ENCODE data around the gene MAML3.

The MAML3 gene

DNA sequence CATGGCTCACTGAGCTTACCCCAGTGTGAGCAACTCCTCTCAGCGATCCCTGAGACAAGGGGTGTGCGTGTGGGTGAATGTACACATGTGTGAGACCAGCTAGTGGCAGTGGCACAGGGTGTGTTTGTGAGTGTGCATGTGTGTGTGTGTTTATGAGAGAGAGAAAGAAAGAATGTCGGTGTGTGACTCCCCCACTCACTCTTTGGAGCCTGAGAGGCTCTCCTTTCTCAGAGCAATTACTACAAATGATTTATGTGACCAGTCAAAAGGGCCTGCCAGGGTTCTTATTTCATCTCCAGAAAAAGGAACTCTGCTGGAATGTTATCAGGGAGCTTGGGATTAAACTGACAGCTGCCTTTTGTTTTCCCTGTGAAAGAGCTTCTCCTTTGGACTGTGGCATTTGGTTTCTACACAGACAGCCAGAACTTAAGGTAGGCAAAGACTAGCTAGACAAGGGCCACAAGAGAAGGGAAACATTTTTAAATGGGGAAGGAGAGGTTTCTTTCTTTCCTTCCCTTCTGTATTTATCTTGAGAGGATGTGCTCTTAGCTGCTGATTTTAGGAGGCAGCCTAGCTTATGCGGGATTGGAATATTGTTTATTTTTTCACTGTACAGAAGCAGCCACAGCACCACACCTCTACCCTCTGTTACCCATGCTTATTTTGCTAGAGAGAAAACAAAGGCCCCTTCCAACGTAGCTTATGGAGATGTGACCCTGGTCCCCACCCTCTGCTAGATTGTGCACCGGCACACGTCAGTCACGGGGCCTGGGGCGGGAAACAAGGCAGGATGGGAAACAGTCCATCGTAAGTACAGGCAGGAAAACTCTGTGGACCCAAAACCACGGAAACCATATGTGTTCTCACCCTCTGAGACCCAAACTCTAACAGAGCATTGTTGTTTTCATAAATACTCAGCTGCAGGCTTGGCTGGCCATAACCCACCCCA, 344.9 kb downstream of the MAML3 start:
- DNase-seq (ENCODE audit: low read depth) = peak; percentile 86

DNA sequence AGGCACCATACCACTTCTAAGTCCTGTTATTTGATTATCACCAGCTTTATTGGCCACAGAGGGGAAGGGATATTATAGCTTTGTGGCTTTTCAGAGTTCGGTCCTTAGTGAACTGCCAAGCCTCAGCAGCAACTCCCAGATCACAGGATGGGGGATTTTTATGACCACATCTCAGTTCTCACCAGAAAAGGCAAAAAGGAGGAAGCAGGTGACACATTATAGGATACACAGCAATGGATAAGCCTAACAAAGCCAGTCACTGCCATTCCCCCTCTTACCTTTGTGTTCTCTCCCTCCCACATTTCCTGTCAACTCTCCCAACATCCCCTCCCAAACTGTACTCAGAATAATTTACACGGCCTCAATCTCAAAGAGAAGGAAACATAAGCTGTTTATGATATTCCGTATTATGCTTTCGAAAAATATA, 345.6 kb downstream of the MAML3 start:
- DNase-seq (ENCODE audit: low read depth) = no peak

DNA sequence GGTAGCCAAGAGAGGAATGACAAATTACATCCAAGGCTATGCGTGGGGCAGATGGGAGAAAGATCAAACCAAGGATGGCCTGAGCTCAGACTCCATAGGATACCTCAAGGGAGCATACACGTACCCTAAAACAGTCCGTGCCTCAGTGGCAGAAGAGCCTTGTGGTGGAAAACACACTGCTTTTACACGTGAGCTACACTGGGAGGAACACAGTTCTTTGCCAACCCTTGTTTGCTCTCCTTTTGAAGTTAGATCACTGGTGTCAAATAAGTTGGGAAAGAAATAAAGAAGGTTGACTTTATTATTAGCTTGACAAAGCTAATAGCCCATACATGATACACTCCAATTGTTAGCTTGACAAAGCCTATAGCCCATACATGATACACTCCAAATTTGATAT, 346.5 kb downstream of the MAML3 start:
- DNase-seq (ENCODE audit: low read depth) = no peak

DNA sequence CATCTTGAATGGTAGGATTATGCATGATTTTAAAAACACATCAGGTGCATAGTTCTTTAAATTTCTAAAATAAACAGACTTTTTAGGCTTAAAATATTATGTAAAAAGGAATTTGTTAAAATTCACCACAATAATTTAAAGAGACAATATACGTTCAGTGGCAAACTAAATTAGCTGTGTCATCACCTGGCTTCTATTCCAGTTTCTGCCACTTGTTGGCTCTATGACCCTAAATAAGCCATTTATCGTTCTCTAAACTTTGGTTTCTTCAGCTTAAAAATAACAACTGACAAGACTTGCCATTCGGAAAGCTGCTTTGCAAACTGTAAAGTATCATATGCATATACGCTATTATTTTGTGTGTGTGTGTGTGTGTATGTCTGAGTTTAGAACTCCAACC, 347.1 kb downstream of the MAML3 start:
- no peak for DNase-seq (ENCODE audit: low read depth)

DNA sequence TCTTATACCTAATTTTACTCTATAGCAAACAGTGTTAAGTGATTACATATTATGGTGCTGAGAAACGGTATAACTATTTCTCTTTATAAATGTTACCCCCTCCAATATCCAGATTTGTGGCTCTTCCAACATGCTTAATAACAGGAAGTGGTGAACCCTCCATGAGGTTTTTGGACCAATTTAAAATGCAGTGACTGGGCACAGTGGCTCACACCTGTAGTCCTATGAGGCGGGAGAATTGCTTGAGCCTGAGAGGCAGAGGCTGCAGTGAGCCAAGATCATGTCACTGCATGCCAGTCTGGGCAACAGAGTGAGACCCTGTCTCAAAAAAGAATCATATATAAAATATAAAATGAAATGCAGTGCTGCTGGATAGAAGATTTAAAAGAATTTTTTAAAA, 351.1 kb downstream of the MAML3 start:
- DNase-seq (ENCODE audit: low read depth) = no peak

DNA sequence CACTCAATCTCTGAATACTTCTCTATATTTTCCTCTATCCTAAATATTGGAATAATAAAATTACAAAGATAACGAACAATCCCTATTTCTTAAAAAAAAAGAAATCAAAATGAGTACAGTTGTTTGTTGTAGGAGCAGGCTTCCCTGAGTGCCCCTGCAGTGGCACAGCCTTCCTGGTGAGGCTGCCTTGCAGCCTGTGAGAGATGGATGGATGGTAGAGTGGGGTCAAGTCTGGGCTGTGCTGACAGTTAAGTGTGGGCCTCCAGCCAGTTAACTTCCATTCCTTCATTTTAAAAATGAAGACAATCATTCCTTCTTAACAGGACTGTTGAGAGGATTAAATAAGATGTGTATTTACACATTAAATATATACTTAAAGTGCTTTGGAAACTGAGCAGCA, 351.5 kb downstream of the MAML3 start:
- DNase-seq (ENCODE audit: low read depth) = no peak

DNA sequence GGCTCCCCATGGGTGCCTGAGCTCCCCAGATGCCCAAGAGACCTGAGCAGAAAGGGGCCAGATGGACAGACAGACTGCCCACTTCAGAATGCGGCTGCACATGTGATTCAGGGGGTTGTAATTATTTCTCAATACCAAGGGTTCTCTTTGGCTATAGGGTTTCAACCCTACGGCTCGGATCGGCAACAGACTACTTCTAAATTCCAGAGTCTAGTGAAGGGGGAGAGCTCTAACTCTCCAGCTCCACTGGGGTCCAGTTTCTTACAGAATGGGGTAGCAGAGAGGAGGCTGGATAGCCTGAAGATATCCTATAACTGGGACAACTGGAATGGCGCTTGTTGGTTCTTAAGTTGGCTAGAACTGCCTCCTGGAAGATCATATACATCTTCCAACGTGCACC, 352.1 kb downstream of the MAML3 start:
- DNase-seq (ENCODE audit: low read depth) = no peak

DNA sequence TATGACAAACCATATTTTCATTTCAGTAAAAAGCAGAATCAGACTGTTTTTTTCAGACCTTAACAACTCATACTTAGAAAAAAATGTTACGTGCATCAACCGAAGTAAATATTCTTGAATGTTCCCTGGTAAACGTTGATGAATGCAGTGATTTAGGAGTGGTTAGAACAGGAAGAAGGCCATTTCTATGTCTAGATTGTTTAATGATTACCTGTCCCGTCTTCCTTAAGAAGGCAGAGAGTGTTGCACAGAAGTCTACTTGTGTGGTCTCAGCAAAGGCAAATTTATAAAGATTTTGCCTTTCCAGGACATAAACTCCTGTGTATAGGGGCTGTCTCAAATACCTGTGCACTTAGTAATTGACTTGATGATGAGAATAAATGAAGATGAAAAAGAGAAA, 353.9 kb downstream of the MAML3 start:
- DNase-seq (ENCODE audit: low read depth) = peak; percentile 25

DNA sequence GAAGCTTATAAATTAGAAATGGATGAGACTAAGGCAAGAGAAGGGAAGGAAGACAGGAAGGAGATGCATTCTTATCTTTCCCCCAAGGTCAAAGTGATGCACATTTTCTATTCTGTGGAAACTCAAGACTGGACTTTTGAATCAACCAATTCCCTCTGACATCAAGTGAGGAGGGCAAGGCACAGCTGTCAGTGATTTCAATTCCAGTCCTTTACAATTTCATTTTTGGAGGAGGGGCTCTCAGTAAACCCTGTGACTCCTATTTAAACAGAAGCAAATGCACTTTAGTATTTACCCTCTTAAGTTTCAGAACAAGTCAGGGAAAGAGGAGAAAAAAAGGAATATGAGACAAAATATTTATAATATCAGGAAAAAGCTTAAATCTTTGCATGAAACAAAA, 354.4 kb downstream of the MAML3 start:
- no peak for DNase-seq (ENCODE audit: low read depth)

DNA sequence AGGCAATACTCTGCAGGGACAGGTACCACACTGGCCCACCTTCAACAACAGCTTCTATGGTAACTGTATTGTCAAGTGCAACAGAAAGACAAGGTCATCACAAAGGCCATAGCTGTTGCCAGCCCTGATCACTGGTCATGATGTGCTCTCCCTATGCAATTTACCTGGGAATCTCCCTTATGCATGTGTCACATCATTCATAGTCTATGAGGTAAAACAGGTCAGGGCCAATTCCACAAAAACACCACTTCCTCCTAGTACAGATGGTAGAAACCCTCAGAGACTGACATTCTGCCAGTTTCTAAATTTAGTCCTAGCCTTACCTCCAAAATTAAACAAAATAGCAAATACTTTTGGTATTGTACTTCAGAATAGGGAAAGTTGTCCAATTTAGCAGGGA, 355.5 kb downstream of the MAML3 start:
- DNase-seq (ENCODE audit: low read depth) = no peak

DNA sequence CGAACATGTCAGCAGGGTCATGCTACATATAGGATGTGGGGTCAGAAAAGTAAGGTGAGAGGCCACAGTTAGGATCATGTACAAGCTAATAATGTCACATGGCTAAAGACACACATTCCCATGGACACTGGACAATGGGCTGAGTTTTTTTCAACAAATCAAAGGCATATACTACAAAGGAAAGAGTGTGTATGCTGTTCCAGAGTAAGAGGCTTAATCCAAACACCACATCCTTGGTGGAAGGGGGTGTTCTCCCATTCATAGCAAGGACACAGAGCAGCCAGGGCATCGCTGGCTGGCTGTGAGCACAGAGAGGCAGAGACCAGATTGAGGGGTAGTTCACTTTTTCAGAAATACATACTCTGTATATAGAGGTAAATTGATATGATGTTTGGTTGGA, 356.7 kb downstream of the MAML3 start:
- DNase-seq (ENCODE audit: low read depth) = no peak

DNA sequence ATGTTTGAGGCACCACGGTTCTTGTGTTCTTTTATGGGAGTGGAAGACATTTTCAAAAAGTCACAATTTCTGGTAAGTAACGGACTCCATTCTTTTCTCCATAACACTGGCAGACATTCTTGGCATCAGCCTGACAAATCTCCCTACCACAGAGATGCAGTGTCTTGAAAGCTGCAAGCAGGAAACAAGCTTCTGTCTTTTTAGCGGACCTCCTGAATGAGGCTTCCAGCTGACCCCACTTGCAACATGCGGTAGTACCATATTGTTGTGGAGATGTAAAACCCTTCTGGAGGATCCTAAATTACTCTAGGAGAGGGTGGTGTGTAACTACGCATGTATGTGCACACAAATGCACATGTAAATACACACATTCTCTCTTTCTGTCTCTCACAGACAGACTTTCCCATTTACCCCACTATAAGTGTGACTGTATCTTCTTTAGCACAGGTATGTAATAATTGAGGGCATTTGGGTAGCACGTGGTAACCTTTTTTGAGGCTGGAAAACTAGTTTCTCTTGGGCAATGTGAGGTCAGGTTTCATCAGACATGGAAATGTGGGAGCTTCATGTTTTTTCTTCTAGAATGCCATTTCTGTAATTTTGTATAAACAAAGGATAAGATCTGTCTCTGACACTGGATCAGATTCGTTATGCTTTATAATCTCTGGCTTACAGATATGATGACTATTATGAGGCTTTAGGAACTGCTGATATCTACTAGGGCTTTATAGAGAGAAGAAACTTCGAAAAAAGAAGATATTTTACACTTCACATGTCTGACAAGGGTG, 358.3 kb downstream of the MAML3 start:
- peak; percentile 81 for DNase-seq (ENCODE audit: low read depth)

DNA sequence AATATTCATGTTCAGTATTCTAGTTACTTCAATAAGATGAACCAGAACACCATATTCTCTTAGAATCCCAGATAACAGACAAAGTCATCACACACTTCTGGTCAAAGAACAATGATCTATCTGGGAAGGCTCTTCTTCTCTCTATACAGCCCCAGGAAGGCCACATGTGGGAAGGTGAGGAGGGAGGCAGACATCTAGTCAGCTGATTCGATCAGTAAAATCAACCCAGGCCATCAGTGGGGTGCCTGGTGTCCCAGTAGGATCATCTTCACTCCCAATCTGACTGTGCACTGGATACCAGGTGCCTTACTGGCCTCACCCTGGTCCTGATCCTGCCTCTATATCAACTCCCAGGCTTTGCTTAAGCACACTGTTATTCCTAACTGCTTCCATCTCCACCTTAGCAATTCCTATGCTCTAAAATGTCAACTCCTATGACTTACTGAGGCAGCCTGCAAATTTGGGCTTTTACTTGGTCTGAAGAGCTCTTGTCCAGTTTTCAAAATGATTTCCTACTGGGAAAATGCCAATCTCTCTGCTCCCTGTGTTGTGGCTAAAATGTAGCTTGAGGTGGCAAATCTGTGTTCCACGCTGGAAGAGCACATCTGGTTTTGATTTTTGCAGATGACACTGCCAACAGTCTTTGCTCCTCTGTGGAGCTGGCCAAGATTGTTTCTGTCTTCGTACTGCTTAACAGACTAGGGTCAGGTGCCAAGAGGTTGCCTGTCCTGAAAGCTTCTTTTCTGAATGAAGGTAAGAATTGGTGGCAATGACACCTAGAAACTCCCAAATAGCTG, 359.6 kb downstream of the MAML3 start:
- no peak for DNase-seq (ENCODE audit: low read depth)

DNA sequence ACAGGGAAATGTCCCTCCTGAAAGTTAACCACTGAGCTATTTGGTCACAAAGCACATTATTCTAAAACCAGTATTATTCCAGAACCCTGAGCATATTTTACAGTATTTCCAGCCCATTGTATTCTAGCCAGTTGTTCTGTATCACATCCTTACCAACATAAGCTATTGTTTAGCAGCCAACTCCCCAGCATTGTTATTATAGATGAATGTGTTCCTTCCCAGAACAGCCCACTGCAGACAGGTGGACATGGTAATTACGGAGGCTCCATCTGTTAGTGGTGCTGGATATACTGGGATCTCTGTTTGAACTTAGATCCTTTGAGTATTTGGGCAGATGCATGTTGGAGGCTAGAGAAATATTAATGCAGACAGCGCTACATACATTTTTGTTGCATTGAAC, 362.3 kb downstream of the MAML3 start:
- DNase-seq (ENCODE audit: low read depth) = no peak

DNA sequence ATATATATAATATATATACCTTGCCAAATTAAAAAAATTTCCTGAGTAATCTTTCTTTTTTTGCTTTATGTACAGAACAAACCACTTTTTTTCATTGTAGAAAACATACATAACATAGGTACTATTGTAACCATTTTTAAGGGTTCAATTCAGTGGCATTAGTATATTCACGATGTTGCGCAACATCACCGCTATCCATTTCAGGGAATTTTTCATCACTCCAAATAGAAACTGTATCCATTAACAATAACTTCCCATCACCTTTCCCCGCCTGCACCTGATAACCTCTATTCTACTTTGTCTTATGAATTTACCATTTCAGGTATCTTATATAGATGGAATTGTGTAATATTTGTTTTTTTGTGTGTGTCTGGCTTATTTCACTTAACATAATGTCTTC, 363.7 kb downstream of the MAML3 start:
- DNase-seq (ENCODE audit: low read depth) = no peak

DNA sequence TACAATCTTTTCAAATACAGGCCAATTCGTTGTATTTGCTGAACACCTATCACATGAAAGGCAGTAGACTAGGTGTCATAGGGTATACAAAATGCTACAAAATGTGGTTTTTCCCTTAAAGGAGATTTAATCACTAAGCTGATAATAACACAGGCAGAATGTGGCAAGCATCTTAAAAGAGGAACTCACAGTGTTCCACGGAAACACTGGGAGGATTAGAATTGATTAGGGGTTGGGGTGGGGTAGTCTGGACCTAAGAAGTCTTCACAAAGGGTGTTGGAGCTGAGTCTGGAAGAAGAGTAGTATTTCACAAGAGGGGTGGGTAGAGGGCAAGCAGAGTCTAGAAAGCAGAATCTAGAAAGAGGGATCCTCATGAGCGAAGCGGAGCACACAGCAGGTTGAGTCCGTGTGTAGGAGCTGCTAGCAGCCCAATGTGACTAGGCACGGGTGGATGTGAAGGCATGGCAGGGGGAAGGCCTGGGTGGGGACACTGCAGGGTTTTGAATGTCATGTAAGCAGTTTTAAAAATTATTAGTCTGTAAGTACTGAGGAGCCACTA, 364.8 kb downstream of the MAML3 start:
- DNase-seq (ENCODE audit: low read depth) = no peak

DNA sequence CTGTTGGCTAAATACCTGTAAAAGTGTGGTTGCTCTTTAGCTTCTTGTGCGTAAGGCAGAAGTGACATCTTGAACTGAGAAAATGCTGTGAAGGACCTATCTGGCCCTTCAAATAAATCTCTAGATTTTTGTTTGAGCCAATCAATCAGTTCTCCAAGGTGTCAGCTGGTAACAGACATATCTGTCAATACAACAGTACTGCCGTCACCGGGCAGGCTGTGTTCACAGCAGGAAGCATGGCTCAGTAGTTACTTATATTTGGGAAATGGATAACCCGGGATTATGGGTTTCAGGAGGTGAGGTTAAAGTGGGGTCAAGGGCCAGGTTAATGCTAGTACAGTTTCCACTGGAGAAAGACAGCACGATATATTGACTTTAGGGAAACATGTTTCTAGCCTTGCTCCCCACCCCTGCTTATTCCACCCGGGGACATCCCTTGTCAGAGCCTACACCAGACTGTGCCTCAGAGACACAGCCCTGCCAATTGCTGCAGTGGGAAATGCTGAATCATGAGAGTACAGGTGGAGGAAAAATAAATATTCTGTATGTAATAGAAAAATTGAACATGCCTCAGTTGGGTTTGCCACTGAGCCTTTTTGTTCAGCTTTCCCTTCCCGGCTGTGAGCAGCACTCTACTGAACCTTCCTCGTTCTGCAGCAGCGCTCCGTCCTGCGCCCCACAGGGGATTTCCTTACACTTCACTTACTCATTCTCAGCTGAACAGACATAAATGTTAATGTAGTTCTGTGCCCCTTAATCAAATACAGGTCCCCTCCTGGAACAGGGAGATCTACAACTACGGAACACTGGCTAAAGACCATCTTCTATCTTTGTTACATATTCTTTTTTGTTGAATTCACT, 367.3 kb downstream of the MAML3 start:
- no peak for DNase-seq (ENCODE audit: low read depth)

DNA sequence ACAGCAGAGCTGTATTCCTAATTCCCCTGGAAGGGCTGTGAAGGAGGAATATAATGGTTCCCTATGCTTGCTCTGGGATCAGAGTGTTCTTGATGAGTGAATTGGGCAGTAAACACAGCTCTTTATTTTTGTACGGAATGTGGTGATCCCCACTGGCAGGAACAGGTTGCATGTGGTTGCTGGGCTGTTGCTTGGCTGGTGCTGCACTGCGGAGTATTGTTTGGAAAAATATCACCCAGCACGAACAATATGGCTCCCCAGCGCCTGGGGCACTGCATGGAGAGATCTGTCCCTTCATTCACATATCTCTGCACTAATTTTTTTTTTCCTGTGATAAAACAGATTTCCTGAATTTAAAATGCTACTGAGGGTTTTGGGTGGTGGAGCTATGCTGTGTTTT, 368.6 kb downstream of the MAML3 start:
- DNase-seq (ENCODE audit: low read depth) = no peak

DNA sequence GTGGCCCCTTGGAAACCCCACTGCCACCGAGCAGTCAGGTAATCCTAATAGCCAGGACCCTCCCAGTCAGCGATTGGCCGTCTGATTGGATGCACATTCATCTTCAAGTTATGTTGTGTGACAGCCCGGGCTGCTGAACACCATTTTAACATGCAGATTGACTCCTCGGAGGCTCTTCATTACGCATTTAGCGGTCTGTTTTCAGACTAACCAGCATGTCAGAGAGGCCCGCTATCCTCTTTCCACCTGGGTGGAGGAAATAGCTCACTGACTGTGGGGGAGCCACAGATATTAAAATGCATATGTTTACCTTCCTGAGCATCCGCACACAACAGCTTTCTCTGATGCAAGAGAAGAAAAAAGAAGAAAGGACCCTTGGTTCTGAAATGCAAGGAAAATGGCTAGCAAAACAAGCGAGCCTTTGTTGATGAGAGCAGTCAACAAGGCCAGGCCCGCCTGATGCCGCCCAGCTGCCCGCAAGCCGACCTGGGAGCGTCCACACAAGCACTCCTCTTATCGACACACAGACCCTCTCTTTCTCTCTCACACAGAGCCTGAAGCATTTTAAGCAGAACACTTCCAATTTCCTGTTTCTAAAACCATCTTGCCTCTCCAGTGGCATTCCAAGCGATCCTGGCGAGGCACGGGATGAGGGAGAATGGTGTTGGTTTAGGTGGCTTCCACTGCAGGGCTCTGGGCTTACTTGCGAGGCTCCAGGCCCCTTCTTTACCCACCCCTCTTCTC, 370.1 kb downstream of the MAML3 start:
- no peak for DNase-seq (ENCODE audit: low read depth)

DNA sequence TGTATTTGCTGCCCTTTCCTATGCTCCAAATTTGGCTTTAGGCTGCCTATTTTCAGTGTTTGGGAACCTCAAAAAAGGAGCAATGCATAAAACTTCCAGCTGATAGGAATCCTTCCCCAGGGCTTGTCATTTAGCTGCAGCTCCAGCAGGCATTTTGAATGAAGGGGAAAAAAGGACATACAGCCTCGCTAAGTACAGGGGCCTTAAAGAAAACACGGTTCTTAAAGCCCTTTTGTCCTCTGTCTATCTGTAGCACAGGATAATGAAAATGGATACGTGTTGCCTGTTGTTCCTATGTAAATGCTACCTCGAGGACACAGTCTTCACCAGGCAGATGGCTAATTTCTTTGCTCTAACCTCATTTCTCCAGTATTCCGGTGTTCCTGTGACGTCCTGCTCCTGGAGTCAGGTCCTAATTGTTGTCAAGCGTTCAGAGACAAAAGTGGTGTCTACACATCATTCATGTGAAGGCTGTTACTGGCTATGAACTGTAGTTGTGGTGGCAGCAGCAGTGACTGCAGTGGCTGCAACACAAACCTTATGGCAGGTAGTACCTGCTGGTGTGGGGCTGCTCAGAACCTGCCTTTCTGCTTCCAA, 371.0 kb downstream of the MAML3 start:
- no peak for DNase-seq (ENCODE audit: low read depth)
